DMS 273 (cell line): ENCODE data around the gene PRKG2.
A peak's percentile ranks its signal among the peaks of the same experiment; 100 is the strongest.
"Not testable (repeated sequence)": the region's sequence is repeated elsewhere in the genome, so short reads cannot be mapped to it uniquely, and the experiment has no call there.

Experiments used
- DNase-seq: peaks from one replicate; lab custom pipeline; 2025; ENCODE audit not compliant: unreplicated experiment; lab: John Stamatoyannopoulos, UW

Gene PRKG2

GRCh38 chr4:81214881-81215868 is at the start of gene PRKG2:
Gene PRKG2, minus strand, starts transcription at chr4:81215222. Its CDS starts 10,175 bp downstream, at chr4:81205047.
- DNase-seq: peak; percentile 76

- DNase-seq: peak; percentile 19
Measured at GRCh38 chr4:81260443-81261101, 45.5 kb upstream of the PRKG2 start.

- DNase-seq: no peak
Measured at GRCh38 chr4:81258841-81259550, 44.0 kb upstream of the PRKG2 start.

- DNase-seq: no peak
Measured at GRCh38 chr4:81257816-81258215, 42.8 kb upstream of the PRKG2 start.

- DNase-seq: no peak
Measured at GRCh38 chr4:81257021-81257420, 42.0 kb upstream of the PRKG2 start.

- no peak for DNase-seq
Measured at GRCh38 chr4:81256059-81256970, 41.3 kb upstream of the PRKG2 start.

- no peak for DNase-seq
Measured at GRCh38 chr4:81255524-81255923, 40.5 kb upstream of the PRKG2 start.

GRCh38 chr4:81250430-81250829 is 35.4 kb upstream of the PRKG2 start:
- no peak for DNase-seq

GRCh38 chr4:81245218-81246009 is 30.4 kb upstream of the PRKG2 start:
- no peak for DNase-seq

GRCh38 chr4:81237791-81238190 is 22.8 kb upstream of the PRKG2 start:
- DNase-seq: no peak

GRCh38 chr4:81235982-81236749 is 21.1 kb upstream of the PRKG2 start:
- no peak for DNase-seq

- no peak for DNase-seq
Measured at GRCh38 chr4:81227968-81228367, 12.9 kb upstream of the PRKG2 start.

- DNase-seq: no peak
Measured at GRCh38 chr4:81227138-81227537, 12.1 kb upstream of the PRKG2 start.

GRCh38 chr4:81225252-81225651 is 10.2 kb upstream of the PRKG2 start:
- DNase-seq: no peak

GRCh38 chr4:81222082-81222472 is 7.1 kb upstream of the PRKG2 start:
- DNase-seq: not testable (repeated sequence)

GRCh38 chr4:81221303-81222081 is 6.5 kb upstream of the PRKG2 start:
- DNase-seq: no peak

GRCh38 chr4:81220271-81220670 is 5.2 kb upstream of the PRKG2 start:
- no peak for DNase-seq

- no peak for DNase-seq
Measured at GRCh38 chr4:81218206-81218605, 3.2 kb upstream of the PRKG2 start.
